ENCODE data around the gene STIMATE.

DNA sequence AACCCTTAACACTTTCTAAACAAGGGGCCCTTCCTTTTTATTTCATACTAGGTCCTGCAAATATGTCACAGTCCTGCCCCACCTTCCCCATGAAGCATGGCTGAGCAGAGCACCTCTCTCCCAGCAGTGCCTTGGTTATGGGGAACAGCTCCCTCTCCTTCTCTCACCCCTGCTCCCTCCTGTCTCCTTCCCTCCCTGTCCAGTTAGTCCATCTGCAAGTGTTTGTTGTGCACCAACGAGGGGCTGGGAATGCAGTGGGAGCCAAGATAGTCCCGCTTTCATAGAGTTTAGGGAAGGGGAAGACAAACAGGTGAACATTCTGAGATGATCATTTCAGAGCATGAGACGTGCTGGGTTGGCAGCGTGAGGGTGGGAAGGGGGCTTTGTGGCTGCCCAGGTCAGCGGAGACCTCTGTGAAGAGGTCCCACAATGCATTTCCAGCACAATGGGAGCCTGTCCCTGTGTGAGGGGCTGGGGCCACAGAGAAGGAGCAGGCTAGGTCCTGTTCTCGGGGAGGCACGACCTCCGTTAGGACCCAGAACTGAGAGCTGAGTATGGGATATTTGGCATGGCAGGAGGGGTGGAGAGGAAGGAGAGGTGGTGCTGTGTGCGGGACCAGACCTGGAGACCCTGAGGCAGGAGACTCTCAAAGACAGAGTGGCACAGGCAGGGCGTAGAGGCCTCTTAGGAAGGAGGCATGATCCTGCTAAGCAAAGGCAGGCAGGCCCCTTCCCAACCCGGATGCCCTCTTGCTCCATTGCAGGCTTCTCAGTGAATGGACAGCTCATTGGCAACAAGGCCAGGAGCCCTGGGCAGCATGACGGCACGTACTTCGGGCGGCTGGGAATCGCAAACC is 108.2 kb downstream of the STIMATE start:
- TF ChIP-seq, protein P1, sequence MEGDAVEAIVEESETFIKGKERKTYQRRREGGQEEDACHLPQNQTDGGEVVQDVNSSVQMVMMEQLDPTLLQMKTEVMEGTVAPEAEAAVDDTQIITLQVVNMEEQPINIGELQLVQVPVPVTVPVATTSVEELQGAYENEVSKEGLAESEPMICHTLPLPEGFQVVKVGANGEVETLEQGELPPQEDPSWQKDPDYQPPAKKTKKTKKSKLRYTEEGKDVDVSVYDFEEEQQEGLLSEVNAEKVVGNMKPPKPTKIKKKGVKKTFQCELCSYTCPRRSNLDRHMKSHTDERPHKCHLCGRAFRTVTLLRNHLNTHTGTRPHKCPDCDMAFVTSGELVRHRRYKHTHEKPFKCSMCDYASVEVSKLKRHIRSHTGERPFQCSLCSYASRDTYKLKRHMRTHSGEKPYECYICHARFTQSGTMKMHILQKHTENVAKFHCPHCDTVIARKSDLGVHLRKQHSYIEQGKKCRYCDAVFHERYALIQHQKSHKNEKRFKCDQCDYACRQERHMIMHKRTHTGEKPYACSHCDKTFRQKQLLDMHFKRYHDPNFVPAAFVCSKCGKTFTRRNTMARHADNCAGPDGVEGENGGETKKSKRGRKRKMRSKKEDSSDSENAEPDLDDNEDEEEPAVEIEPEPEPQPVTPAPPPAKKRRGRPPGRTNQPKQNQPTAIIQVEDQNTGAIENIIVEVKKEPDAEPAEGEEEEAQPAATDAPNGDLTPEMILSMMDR (IDR thresholded peaks at IDR 0.05) = no peak
- TF ChIP-seq EZH2 (IDR thresholded peaks at IDR 0.05) = no peak

All from neural progenitor cell (in vitro differentiated cells).